ENCODE data around the gene SYNE2.

SYNE2 gene

GRCh38 chr14:64186231-64187129, 333.7 kb downstream of the SYNE2 start:
- Histone ChIP-seq H3K27me3 (ENCODE audit: low read length) (no peaks in the 10 kb centered on the region), H3K4me2 (ENCODE audit: low read depth, low read length, poor library complexity, severe bottlenecking) (no peak overlapping the region), H3K9ac (ENCODE audit: low read length) (no peak overlapping the region), H3K4me3 (ENCODE audit: insufficient read depth, low read length, poor library complexity, severe bottlenecking) (no peak overlapping the region), H3K9me2 (replicated peaks; ENCODE audit: insufficient read depth, low read length) (no peaks in the 10 kb centered on the region), H3K27ac (ENCODE audit: low read depth, low read length) (no peak overlapping the region), H4K20me1 (ENCODE audit: low read depth, low read length) (no peaks in the 10 kb centered on the region), H3F3A (ENCODE audit: insufficient read depth) (no peaks in the 10 kb centered on the region), H3K36me3 (ENCODE audit: low read length) (peaks cover 52% of the 10 kb centered on the region), H2AFZ (ENCODE audit: low read depth, low read length, severe bottlenecking) (no peak overlapping the region), H3K9me3 (ENCODE audit: insufficient read depth, low read length) (no peaks in the 10 kb centered on the region), H3K79me2 (ENCODE audit: insufficient read depth, low read length) (no peaks in the 10 kb centered on the region)
- TF ChIP-seq CTCF (IDR thresholded peaks at IDR 0.05; ENCODE audit: insufficient read depth, low read length, poor library complexity, severe bottlenecking) (no peak), EZH2phosphoT487 (conservative IDR thresholded peaks at IDR 0.05; ENCODE audit: low read length) (no peak)

GRCh38 chr14:64187331-64187730, 334.5 kb downstream of the SYNE2 start:
- Histone ChIP-seq H3K79me2 (ENCODE audit: insufficient read depth, low read length) (no peaks in the 10 kb centered on the region), H3F3A (ENCODE audit: insufficient read depth) (no peaks in the 10 kb centered on the region), H3K4me3 (ENCODE audit: insufficient read depth, low read length, poor library complexity, severe bottlenecking) (no peak overlapping the region), H3K36me3 (ENCODE audit: low read length) (peaks cover 49% of the 10 kb centered on the region), H3K9ac (ENCODE audit: low read length) (no peak overlapping the region), H3K27me3 (ENCODE audit: low read length) (no peaks in the 10 kb centered on the region), H3K9me2 (replicated peaks; ENCODE audit: insufficient read depth, low read length) (no peaks in the 10 kb centered on the region), H3K9me3 (ENCODE audit: insufficient read depth, low read length) (no peaks in the 10 kb centered on the region), H3K4me2 (ENCODE audit: low read depth, low read length, poor library complexity, severe bottlenecking) (no peak overlapping the region), H2AFZ (ENCODE audit: low read depth, low read length, severe bottlenecking) (no peak overlapping the region), H3K27ac (ENCODE audit: low read depth, low read length) (no peak overlapping the region), H4K20me1 (ENCODE audit: low read depth, low read length) (no peaks in the 10 kb centered on the region)
- no peak for TF ChIP-seq EZH2phosphoT487 (conservative IDR thresholded peaks at IDR 0.05; ENCODE audit: low read length)
- no peak for TF ChIP-seq CTCF (IDR thresholded peaks at IDR 0.05; ENCODE audit: insufficient read depth, low read length, poor library complexity, severe bottlenecking)

GRCh38 chr14:64190974-64191502, 338.2 kb downstream of the SYNE2 start:
- Histone ChIP-seq H3K9me3 (ENCODE audit: insufficient read depth, low read length) (no peaks in the 10 kb centered on the region), H3K4me2 (ENCODE audit: low read depth, low read length, poor library complexity, severe bottlenecking) (no peak overlapping the region), H3K9me2 (replicated peaks; ENCODE audit: insufficient read depth, low read length) (no peaks in the 10 kb centered on the region), H3F3A (ENCODE audit: insufficient read depth) (no peaks in the 10 kb centered on the region), H3K36me3 (ENCODE audit: low read length) (peaks cover 42% of the 10 kb centered on the region), H3K79me2 (ENCODE audit: insufficient read depth, low read length) (peaks cover 8% of the 10 kb centered on the region; the same call in 1 of the 2 replicates), H3K27me3 (ENCODE audit: low read length) (no peaks in the 10 kb centered on the region), H2AFZ (ENCODE audit: low read depth, low read length, severe bottlenecking) (no peak overlapping the region), H3K4me3 (ENCODE audit: insufficient read depth, low read length, poor library complexity, severe bottlenecking) (no peak overlapping the region), H3K9ac (ENCODE audit: low read length) (no peak overlapping the region), H4K20me1 (ENCODE audit: low read depth, low read length) (no peaks in the 10 kb centered on the region), H3K27ac (ENCODE audit: low read depth, low read length) (no peak overlapping the region)
- no peak for TF ChIP-seq EZH2phosphoT487 (conservative IDR thresholded peaks at IDR 0.05; ENCODE audit: low read length)
- TF ChIP-seq CTCF (IDR thresholded peaks at IDR 0.05; ENCODE audit: insufficient read depth, low read length, poor library complexity, severe bottlenecking): no peak

All from SU-DHL-6 (cell line).